HG02852 (cell line): ENCODE measurements around the gene HRH1.
"Not testable (repeated sequence)": the region's sequence is repeated elsewhere in the genome, so short reads cannot be mapped to it uniquely, and the experiment has no call there.

Source experiments
- ATAC-seq: cut with Tn5 transposase; IDR thresholded peaks from one replicate; pipeline ENCODE4 v1.9.1; 2021; ENCODE audit warnings: mild to moderate bottlenecking, moderate library complexity; ENCODE audit not compliant: unreplicated experiment

HRH1 gene

DNA sequence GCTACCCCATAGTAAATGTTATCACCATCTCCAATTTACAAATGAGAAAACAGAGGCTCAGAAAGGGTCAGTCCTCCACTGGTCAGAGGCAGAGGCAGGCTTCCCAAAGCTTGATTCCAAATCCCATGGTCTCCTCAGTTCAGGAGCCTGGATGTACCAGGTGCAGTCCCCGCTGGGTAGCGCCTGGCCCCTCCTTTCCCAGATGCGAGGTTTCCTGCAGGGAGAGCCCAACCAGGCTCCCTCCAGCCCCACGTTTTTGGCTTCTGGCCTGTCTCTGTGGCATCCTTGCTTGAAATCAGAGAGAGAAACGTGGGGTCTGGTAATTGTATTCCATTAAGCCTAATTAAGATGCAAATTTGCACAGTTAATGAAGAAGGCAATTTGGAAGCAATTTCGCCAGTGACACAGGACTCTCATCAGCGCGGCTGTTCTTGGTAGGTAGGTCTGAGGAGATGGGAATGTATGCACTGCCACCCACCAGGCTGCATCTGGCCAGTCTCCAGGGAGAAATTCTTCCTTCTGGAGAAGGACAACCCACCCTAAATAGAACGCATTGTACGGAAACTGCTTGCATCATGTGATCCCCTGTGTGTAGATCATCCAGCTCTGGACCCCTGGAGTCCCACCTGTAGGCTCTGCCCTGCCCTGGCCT is 50.5 kb downstream of the HRH1 start:
- ATAC-seq: no peak

DNA sequence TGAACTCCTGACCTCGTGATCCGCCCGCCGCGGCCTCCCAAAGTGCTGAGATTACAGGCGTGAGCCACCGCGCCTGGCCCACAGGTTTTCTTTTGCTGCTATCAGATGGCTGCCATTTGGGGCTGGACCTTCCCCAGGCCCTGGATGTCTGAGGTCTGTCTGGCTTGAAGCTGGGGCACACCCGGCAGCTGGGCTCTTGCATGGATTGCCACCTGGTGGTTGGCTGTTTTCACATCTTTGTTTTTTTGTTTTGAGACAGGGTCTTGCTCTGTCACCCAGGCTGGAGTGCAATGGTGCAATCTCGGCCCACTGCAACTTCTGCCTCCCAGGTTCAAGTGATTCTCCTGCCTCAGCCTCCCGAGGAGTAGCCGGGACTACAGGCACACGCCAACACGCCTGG is 51.6 kb downstream of the HRH1 start:
- not testable (repeated sequence) for ATAC-seq

DNA sequence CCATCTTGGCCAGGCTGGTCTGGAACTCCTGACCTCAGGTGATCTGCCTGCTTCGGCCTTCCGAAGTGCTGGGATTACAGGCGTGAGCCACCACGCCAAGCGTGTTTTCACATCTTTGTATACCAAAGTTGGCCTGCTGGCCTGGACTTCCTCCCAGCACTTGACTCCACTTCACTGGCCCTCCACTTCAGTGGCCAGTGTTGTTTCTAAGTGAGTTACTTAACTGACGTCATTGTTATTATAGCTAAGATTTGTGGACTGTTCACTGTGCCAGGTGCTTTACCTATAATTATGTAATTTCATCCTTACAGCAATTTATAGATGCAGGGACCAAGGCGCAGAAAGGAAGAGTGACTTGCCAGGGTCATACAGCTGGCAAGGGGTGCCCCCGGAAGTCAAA is 52.0 kb downstream of the HRH1 start:
- ATAC-seq: no peak

DNA sequence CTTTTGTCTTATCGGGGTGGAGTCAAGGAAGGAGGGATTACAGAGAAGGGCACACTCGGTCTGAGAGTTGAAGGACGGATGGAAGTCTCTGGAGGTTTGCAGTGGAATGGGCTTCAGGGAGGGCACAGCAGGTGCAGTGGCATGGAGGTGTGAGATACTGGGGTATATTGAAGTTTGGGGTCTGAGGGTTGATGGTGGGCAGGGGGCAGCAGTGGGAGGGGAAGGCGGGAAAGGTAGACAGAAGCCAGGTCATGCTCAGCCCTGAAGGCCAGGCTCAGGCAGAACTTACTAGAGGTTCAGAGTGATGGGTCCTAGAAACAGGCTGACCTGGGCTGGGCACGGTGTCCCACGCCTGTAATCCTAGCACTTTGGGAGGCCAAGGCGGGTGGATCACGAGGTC is 52.7 kb downstream of the HRH1 start:
- no peak for ATAC-seq

DNA sequence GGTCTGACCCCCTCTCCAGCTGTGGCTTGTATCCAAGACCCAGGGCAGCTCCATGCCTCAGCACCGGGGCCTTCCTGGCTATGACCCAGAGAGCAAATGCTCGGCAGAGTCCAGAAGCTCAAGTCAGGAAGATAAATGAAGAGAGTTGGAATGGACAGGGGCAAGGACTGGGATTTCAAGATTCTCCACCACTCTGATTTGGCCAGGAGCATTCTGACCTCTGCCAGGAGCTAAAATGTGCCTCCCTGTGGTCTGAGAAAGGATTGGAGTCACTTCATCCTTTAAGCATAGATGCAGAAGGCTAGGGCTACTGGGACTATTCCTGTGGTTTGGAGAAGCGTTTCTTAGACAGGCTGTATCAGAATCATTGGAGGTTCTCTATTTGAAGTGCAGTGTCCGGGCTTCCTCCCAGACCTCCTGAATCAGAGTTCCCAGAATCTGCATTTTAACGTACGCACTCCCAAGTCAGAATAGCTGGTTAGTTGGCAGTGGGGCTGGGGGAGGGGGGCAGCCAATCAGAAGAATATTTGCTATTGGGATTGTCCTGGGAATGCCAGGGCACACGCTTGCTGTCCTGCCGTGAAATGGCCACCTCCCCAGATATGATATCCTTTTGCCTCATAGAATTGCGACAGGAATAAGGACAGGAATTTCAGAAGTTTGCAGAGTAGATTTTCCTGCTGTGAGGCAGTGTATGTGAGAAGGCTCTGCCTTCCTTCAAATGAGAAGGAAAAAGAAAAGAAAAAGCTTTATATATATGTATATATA is 57.4 kb downstream of the HRH1 start:
- ATAC-seq: no peak

DNA sequence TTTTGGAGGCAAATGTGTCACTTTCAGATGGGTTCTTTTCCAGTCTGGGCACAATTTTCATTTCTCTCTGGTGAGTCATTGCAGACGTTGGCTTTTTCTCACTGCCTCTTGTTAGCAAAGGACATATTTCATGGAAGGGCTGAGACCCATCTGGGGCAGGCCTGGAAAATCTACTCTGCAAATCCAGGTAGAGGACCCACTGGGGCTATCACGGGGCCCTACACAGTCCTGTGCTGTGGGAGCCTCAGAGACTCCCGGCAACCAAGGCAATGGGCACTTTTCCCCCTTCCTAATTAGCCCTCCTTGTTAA is 58.0 kb downstream of the HRH1 start:
- no peak for ATAC-seq

DNA sequence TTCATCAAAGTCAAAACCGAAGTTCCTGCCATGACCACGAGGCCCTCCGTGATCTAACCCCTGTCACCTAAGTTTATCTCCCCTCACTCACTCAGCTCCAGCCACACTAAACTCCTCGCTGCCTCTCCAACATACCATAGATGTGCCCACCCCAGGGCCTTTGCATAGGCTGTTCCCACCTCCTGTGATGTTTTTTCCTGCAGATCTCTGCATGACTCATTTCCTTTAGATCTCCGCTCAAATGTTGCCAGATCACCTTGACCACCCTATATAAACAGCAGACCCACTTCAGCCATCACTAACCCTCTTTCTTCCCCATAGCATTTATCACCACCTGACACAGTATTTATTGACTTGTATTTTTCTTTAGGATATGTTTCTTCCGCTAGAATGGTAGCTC is 58.5 kb downstream of the HRH1 start:
- ATAC-seq: no peak

DNA sequence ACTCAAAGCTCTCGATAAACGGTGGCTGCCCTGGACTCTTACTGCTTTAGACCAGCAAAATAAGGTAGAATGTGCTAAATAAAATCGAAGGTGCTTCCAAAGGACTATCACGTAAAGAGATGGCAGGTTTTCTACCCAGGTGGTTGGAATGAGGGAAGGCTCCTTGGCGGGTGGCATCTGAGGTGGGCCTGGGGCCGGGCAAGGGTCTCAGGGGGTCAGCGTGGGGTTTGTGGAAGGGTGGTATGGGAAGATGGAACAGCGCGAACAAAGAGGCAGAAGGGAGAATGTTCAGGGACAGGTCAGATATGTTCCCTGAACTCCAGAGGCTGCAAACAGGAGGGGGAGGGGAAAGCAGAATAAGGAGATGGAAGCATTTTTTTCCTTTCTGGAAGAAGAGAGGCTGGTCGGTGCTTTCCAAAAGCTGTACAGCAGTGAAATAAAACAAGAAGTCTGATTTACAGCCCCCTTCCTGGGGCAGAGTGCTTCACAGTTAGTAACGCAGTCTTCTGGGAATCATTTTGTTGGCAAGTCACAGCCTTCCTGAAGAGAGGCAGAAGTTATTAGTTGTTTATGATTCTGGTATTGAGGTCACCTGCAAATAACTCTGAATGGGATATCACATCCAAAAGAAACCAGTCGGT is 59.6 kb downstream of the HRH1 start:
- ATAC-seq: no peak

DNA sequence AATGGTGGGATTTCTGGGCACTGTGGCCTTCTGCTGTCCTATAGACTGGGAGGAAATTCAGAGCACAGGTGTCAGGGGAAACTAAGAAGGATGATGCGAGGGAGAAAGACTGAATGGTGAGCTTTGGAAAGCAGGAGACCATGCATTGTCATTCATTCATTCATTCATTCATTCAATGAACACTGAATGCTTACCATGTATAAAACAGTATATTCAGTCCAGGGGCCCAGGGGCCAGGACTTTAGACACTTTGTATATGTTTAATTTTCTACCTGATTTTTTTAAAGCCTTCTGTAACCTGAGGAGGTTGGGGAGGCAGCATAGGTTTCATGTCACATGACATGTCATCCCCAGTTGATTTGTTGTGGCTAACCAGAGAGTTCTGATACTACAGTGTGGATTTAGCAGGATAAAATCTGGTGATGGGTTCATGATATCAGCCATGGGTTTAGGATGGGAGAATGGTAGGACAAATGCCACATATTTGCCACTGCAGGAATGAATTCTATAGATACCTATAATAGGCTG is 60.2 kb downstream of the HRH1 start:
- ATAC-seq: no peak

DNA sequence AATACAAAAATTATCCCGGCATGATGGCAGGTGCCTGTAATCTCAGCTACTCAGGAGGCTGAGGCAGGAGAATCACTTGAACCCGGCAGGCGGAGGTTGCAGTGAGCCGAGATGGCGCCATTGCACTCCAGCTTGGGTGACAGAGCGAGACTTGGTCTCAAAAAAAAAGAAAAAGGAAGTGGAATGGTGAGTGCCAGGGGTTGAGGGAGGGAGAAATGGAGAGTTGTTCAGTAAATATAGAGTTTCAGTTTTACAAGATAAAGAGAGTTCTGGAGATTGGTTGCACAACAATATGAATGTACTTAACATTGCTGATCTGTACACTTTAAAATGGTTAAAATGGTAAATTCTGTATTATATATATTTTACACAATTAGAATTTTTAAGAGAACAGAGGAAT is 63.1 kb downstream of the HRH1 start:
- ATAC-seq: not testable (repeated sequence)

DNA sequence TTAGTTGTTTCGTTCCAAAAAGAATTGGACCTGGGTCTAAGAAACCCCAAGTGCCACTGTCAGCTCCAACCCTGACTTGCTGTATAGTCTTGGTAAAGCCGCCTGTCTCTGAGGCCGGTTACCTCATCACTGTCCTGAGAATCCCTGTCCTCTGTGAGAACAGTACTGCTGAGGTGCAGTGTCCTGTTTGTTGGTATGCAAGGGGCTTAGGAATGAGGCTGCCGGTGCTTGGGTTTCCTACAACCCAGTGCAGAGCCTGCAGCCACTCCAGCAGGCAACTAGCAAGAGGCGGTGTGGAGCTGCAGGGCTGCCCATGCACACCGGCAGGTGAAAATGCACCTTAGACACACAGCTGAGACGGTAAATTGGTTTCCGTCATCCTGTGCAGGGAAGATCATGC is 65.9 kb downstream of the HRH1 start:
- ATAC-seq: no peak

DNA sequence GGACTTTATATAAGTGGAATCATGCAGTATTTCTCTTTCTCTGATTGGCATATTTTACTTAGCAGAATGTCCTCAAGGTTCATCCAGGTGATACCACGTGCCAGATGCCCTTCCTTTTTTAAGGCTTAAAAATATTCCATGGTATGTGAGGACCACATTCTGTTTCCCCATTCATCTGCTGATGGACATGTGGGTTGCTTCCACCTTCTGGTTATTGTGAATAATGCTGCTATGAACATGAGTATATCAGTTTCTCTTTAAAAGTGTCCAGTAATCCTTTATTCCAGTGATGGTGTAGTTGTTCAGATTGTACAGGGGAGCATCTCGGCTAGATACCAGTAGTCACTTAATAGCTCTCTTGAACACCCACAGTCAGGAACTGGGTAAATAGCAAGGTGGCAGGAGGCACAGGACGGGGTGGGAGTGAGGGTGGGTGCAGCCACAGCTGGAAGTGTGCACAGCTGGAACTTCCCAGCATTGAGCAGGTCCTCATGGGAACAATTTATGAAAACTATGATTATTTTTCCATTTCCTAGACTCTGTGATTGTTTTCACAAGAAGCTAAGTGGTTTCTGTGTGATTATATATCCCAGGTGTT is 67.6 kb downstream of the HRH1 start:
- ATAC-seq: no peak

DNA sequence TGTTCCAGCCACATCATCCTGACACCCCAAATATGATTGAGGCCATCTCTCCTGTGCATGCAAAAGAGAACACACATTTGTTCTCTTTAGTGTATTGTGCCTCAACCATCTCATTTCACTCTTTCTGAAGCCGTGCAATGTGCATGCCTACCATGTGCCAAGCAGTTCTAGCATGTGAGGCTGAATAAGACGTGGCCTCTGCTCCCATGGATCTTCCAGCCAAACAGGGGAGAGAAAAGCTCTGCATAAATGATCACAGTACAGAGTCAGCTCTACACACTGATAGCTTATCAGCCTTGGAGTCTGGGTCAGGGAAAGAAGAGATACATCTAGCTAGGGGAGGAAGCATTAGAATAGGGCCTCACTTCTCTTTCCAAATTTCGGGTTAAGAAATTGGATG is 69.7 kb downstream of the HRH1 start:
- ATAC-seq: no peak

DNA sequence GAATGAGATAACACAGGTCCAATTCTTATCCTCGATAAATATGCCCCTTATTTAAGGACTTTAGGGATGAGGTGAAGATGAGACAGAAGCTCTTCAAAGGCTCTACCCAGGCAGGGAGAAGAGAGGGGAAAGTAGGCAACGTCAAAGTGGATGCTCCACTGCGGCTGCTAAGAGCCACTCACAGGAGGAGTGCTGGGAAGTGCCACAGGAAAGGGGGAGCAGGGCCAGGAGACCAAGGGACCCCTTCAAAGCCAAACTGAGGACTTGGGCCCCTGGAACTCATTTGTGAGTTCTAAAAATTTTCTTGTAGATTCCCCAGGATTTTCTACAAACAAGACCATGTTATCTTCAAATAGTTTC is 70.6 kb downstream of the HRH1 start:
- ATAC-seq: no peak

DNA sequence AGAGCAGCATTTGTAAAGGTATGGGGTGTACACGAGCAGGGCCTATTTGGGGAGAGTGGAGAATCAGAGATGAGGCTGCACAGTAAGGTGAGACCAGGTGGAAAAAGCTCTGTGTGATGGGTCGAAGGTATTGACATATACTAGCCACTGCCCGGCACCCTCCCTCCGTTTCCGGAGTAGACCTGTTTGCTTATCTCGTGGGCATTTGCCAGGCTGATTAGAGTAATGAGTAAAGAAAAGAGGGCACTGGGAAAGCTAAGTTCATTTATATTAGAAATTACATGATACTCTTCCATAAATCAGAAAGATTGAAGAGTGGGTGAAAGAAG is 71.7 kb downstream of the HRH1 start:
- no peak for ATAC-seq

DNA sequence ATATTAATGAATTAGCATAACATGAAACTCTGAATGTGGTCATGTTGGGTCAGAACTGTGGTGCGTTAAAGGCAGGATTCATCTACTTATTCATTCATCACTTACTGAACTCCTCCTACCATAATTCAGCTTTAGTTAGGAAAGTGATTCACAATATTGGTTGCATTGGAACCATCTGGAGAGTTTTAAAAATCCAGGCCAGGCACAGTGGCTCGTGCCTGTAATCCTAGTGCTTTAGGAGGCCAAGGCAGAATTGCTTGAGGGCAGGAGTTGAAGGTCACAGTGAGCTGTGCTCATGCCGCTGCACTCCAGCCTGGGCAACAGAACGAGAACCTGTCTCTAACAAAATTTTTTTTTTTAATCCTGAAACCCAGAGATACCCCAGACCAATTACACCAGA is 73.7 kb downstream of the HRH1 start:
- no peak for ATAC-seq

DNA sequence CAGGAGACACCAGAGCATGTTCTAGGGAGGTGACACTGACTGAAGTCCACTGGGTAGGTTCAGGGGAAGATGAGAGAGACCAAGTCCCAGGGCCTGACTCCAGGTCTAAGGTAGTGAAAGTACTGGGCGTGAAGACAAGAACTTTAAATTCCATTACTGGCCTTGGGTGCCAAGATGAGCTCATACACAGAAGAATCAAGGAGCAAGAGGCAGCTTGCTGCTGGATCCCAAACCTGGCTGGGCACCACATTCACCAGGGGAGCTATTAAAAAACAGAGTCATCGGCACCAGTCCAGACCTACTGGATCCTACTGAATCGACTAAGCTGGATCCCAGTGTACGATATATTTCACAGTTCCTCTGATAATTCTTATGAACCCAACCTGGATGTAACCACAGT is 75.8 kb downstream of the HRH1 start:
- no peak for ATAC-seq

DNA sequence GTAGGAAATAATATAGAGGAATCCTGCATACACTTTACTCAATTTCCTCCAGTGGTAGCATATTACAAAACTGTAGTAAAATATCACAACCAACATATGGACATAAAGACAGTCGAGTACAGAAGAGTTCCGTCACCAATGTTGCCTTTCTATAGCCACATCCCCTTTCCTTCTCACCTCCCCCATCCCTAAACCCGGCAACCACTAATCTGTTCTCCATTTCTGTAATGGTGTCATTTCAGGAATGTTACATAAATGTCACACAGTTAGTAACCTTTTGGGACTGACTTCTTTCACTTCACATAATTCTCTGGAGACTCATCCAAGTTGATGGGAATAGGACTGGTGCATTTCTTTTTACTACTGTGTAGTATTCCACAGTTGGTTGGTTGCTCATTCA is 76.5 kb downstream of the HRH1 start:
- no peak for ATAC-seq

DNA sequence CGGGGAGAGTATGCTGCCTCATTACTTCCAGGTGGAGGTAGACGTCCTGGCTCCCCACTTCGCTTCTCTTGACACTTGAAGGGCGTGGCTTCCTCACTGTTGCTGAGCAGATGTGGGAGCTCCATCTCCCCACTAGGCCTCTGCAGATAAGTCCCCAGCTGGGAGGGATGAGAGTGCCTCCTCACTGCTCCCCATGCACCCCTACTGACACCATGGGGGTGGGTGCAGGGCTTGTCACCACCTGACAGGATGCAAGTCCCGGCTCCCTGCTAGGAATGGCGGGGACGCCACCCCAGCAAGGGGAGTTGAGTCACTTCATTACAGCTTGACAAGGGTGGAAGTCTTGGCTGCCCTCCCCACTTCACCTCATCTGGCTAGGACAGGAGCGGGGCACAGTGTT is 81.1 kb downstream of the HRH1 start:
- ATAC-seq: no peak

DNA sequence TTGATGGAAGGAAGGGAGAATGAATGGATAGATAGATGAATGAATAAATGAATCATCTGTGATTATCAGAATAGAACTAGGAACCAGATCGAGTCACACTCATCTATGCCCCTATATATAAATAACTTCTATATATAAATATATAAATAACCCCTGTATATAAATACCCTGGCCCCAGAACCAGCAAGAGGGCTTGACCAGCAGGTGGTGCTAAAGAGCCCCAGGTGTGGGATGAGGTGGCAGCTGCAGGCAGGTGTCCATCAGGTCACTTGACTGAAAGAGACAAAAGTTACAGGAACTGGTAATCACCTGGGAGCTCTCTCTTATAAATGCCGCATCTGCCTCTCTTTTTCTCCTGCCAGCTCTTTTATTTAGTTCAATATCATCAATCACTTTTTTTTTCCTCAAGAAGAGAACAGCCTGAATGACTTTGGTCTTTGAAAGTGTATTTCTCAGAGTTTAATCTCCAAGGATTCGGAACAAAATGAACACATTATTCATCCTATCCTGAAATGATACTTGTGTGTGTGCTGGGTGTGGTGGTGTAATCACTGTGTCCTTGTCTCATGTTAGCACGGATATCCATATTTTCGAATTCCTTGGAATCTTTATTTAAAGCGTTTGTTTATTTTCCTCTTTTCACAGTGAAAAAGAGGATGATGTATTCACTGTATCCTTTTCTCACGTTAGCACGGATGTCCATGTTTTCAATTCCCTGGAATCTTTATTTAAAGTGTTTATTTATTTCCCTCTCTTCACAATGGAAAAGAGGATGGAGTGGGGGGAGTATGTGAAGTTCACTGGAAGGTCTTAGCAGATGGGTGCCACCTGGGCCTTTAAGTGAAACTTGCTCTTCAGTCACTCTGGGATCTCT is 82.5 kb downstream of the HRH1 start:
- peak; percentile 44 for ATAC-seq

DNA sequence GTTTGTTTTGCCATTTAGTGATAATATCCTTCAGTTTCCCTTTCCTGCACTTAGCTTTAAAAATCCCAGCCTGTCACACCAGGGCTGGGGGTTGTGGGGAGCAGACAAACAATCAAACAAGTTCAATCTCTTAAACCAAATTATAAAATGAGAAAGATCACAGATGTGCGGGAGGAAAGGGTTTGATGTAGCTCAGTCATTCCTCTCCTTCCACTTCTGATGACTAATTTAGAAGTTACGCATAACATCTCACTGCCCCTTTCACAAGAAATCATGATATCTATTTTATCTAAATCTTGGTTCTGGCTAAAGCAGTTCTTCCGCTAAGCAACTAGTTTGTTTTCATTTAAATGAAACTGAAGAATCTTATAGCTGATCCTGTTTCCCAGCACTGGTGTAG is 83.8 kb downstream of the HRH1 start:
- no peak for ATAC-seq
